Measurements from ENCODE around the gene RAB3GAP2. TPM values are rescaled to one million over a fixed set of nuclear protein-coding genes. Genes with fewer than 3 reads are reported as not detected.
"Not testable (repeated sequence)": the region's sequence is repeated elsewhere in the genome, so short reads cannot be mapped to it uniquely, and the experiment has no call there.

Gene RAB3GAP2
- total RNA-seq, 1 donor from 2014 or later, result 51.2 TPM

GRCh38 chr1:220219136-220219442 is 53.2 kb downstream of the RAB3GAP2 start:
- Mint-ChIP-seq H3K4me3 (no peak overlapping the region), H3K36me3 (no peaks in the 10 kb centered on the region), H3K27ac (peak overlapping the region; percentile 24), H3K4me1 (ENCODE audit: unreplicated experiment) (peaks cover 4% of the 10 kb centered on the region), H3K27me3 (no peaks in the 10 kb centered on the region), H3K9me3 (no peaks in the 10 kb centered on the region)
- TF ChIP-seq CTCF (conservative IDR thresholded peaks at IDR 0.05), result no peak
- no peak for DNase-seq (ENCODE audit: extremely low spot score, unreplicated experiment)

GRCh38 chr1:220218397-220219135 is 53.7 kb downstream of the RAB3GAP2 start:
- H3K9me3 Mint-ChIP-seq; H3K4me3 Mint-ChIP-seq; DNase-seq (ENCODE audit: extremely low spot score, unreplicated experiment); H3K4me1 Mint-ChIP-seq (ENCODE audit: unreplicated experiment); H3K27ac Mint-ChIP-seq; H3K36me3 Mint-ChIP-seq; H3K27me3 Mint-ChIP-seq: not testable (repeated sequence)
- peak; percentile 79 for TF ChIP-seq CTCF (conservative IDR thresholded peaks at IDR 0.05)

GRCh38 chr1:220217383-220217988 is 54.8 kb downstream of the RAB3GAP2 start:
- Mint-ChIP-seq H3K4me1 (ENCODE audit: unreplicated experiment) (peaks cover 4% of the 10 kb centered on the region), H3K4me3 (no peak overlapping the region), H3K27me3 (no peaks in the 10 kb centered on the region), H3K36me3 (peaks cover 3% of the 10 kb centered on the region), H3K9me3 (no peaks in the 10 kb centered on the region), H3K27ac (no peak overlapping the region)
- peak; percentile 49 for TF ChIP-seq CTCF (conservative IDR thresholded peaks at IDR 0.05)
- no peak for DNase-seq (ENCODE audit: extremely low spot score, unreplicated experiment)

- no peaks in the 10 kb centered on the region for H3K27me3 Mint-ChIP-seq
Observed at GRCh38 chr1:220213382-220213983, 58.8 kb downstream of the RAB3GAP2 start.

GRCh38 chr1:220207411-220207810 is 64.8 kb downstream of the RAB3GAP2 start:
- Mint-ChIP-seq H3K36me3 (peaks cover 32% of the 10 kb centered on the region), H3K9me3 (no peaks in the 10 kb centered on the region), H3K4me1 (ENCODE audit: unreplicated experiment) (no peaks in the 10 kb centered on the region), H3K27ac (no peak overlapping the region), H3K27me3 (no peaks in the 10 kb centered on the region), H3K4me3 (no peak overlapping the region)
- TF ChIP-seq CTCF (conservative IDR thresholded peaks at IDR 0.05), result no peak
- no peak for DNase-seq (ENCODE audit: extremely low spot score, unreplicated experiment)

More at GRCh38 chr1:220213382-220213983, 58.8 kb downstream of the RAB3GAP2 start:
- no peaks in the 10 kb centered on the region for H3K9me3 Mint-ChIP-seq
- TF ChIP-seq CTCF (conservative IDR thresholded peaks at IDR 0.05), result no peak
- H3K36me3 Mint-ChIP-seq, result peaks cover 13% of the 10 kb centered on the region
- DNase-seq (ENCODE audit: extremely low spot score, unreplicated experiment), result no peak
- H3K27ac Mint-ChIP-seq, result no peak overlapping the region
- H3K4me3 Mint-ChIP-seq, result no peak overlapping the region
- no peaks in the 10 kb centered on the region for H3K4me1 Mint-ChIP-seq (ENCODE audit: unreplicated experiment)

- H3K36me3 Mint-ChIP-seq, result peaks cover 22% of the 10 kb centered on the region
- not testable (repeated sequence) for H3K4me1 Mint-ChIP-seq (ENCODE audit: unreplicated experiment); H3K27me3 Mint-ChIP-seq; H3K4me3 Mint-ChIP-seq; H3K27ac Mint-ChIP-seq; H3K9me3 Mint-ChIP-seq; DNase-seq (ENCODE audit: extremely low spot score, unreplicated experiment)
Observed at GRCh38 chr1:220204758-220205157, 67.5 kb downstream of the RAB3GAP2 start.
